Astrocyte of the cerebellum (primary cell): ENCODE measurements around the gene P2RX3.

Source experiments
- DNase-seq: peaks from one replicate; pipeline ENCODE4 v3.0.0-alpha.2; 2011; ENCODE audit warnings: low read depth
- H3K4me3 ChIP-seq: 2 replicates; pipeline ENCODE4 v1.5.1; 2011; ENCODE audit warnings: mild to moderate bottlenecking, low read depth, low read length, moderate library complexity
- CTCF ChIP-seq: IDR thresholded peaks from 2 replicates; pipeline ENCODE4 v1.5.1; 2012; ENCODE audit warnings: low read length, low read depth, moderate library complexity, mild to moderate bottlenecking; ENCODE audit errors: missing control alignments
- in situ Hi-C: cut with HindIII; loops from 2 replicates; pipeline ENCODE4 v1.10.0; 2017; ENCODE audit warnings: low sequenced_read_pairs

Gene P2RX3

GRCh38 chr11:57305523-57305922 is 32.6 kb upstream of the P2RX3 start:
- TF ChIP-seq CTCF, result no peak
- DNase-seq, result no peak
- in situ Hi-C loops, result no loop called here
- no peak overlapping the region for H3K4me3 ChIP-seq

- in situ Hi-C loops, result no loop called here
- TF ChIP-seq CTCF, result no peak
- H3K4me3 ChIP-seq, result no peak overlapping the region
- DNase-seq, result no peak
Observed at GRCh38 chr11:57306161-57306876, 31.8 kb upstream of the P2RX3 start.

GRCh38 chr11:57306940-57307565 is 31.1 kb upstream of the P2RX3 start:
- no peak for TF ChIP-seq CTCF
- DNase-seq, result no peak
- no peak overlapping the region for H3K4me3 ChIP-seq
- in situ Hi-C loops, result no loop called here

GRCh38 chr11:57307666-57308270 is 30.4 kb upstream of the P2RX3 start:
- no peak overlapping the region for H3K4me3 ChIP-seq
- in situ Hi-C loops, result no loop called here
- no peak for TF ChIP-seq CTCF
- DNase-seq, result no peak

GRCh38 chr11:57308426-57309060 is 29.6 kb upstream of the P2RX3 start:
- no peak for TF ChIP-seq CTCF
- in situ Hi-C loops, result no loop called here
- DNase-seq, result no peak
- H3K4me3 ChIP-seq, result no peak overlapping the region

- no peak for TF ChIP-seq CTCF
- H3K4me3 ChIP-seq, result no peak overlapping the region
- DNase-seq, result no peak
- in situ Hi-C loops, result no loop called here
Observed at GRCh38 chr11:57309106-57310059, 28.8 kb upstream of the P2RX3 start.
